Epithelial cell of umbilical artery (primary cell): Measurements from ENCODE around the gene IL12RB1. TPM values are rescaled to one million over a fixed set of nuclear protein-coding genes. Genes with fewer than 3 reads are reported as not detected.

Experiments used
- total RNA-seq: library from RNA; depleted of rRNA; stranded (reverse); fragments of >200 nt; gene quantifications from 2 replicates; pipeline ENCODE4 v1.2.3, GENCODE V29; 2014

The IL12RB1 gene
- 0.15 TPM in 1 of 2 replicates, not detected in the other for total RNA-seq

GRCh38 chr19:18086590-18087138 is at the start of gene IL12RB1:
Gene IL12RB1, minus strand, starts transcription at chr19:18086934. Its CDS starts 111 bp downstream, at chr19:18086823.

DNA sequence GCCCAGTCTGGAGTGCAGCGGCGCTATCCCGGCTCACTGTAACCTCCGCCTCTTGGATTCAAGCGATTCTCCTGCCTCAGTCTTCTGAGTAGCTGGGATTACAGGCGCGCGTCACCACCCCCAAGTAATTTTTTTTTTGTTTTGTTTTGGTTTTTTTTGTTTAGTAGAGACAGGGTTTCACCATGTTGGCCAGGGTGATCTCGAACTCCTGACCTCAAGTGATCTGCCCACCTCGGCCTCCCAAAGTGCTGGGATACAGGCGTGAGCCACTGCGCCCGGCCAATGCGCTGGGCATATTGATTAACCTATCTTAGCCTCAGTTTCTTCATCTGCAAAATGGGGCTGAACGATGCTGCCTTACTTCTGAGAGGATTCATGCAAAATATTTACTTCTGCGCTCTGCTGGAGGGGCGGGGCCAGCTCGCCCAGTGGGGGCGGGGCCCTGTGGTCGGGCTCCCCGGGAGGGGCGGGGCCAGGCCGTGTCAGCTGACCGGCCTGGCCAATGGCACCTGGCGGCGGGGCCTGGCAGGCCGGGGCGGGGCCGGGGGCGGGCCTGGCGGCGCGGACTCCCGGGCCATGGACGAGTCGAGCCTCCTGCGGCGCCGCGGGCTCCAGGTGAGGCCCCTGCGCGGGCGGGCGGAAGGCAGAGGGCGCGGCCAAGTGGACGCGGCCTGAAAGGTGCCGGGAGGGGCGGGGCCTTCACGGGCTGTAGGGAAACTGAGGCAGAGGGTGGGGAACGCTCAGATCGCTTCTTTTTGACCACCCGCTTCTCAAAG is 10.7 kb upstream of the IL12RB1 start, which contains the start of gene MAST3:
MAST3 (plus strand) TSS at position 562 of the 776 bp plus-strand sequence; CDS start at position 577, 15 bp downstream.

Other genes starting within 250 kb of the IL12RB1 start
- gene JAK3, start 239.0 kb downstream of the IL12RB1 start, total RNA-seq: 1.6 and 5.0 TPM in 2 replicates
- gene RPL18A, start 227.0 kb downstream of the IL12RB1 start, total RNA-seq: 858 and 936 TPM in 2 replicates
- gene SLC5A5, start 215.0 kb downstream of the IL12RB1 start, total RNA-seq: not detected in 2 replicates
- gene CCDC124, start 153.9 kb downstream of the IL12RB1 start, total RNA-seq: 46.1 and 54.0 TPM in 2 replicates
- not detected in 2 replicates for gene KCNN1, start 119.8 kb downstream of the IL12RB1 start, total RNA-seq
- 12.0 and 14.3 TPM in 2 replicates for gene ARRDC2, start 78.8 kb downstream of the IL12RB1 start, total RNA-seq
- 0.30 and 0.32 TPM in 2 replicates for gene MAST3, start 10.8 kb upstream of the IL12RB1 start, total RNA-seq
- 1.6 and 2.3 TPM in 2 replicates for gene PIK3R2, start 66.2 kb upstream of the IL12RB1 start, total RNA-seq
- 3.3 TPM in 1 of 2 replicates, not detected in the other for gene IFI30, start 86.9 kb upstream of the IL12RB1 start, total RNA-seq
- 9.4 and 15.3 TPM in 2 replicates for gene MPV17L2, start 106.3 kb upstream of the IL12RB1 start, total RNA-seq
- gene RAB3A, start 117.1 kb upstream of the IL12RB1 start, total RNA-seq: under 0.01 TPM in 1 of 2 replicates, not detected in the other
- 0.15 TPM in 1 of 2 replicates, not detected in the other for gene PDE4C, start 139.5 kb upstream of the IL12RB1 start, total RNA-seq
- gene IQCN, start 187.5 kb upstream of the IL12RB1 start, total RNA-seq: under 0.01 TPM in 2 replicates
- 58.8 and 80.2 TPM in 2 replicates for gene JUND, start 194.7 kb upstream of the IL12RB1 start, total RNA-seq
- 128 and 177 TPM in 2 replicates for gene LSM4, start 236.1 kb upstream of the IL12RB1 start, total RNA-seq